MM.1S (cell line): ENCODE data around the gene TFAP2A.

Experiments
- DNase-seq: peaks from one replicate; pipeline ENCODE4 v3.0.0-alpha.2; 2015
- H2AFZ ChIP-seq: fragments of 300-600 bp; sonication (generic); 2 replicates; pipeline ENCODE4 v1.6.0; 2016; ENCODE audit warnings: antibody characterized with exemption, low read length
- H3F3A ChIP-seq: fragments of 300-600 bp; sonication (generic); 2 replicates; pipeline ENCODE4 v1.6.1; 2016; ENCODE audit warnings: mild to moderate bottlenecking, antibody characterized with exemption, low read length, moderate library complexity, mixed read lengths; ENCODE audit not compliant: insufficient read depth
- H3K27ac ChIP-seq: fragments of 300-600 bp; sonication (generic); 2 replicates; pipeline ENCODE4 v1.5.1; 2016; ENCODE audit warnings: mild to moderate bottlenecking, low read length
- H3K27me3 ChIP-seq: fragments of 300-600 bp; sonication (generic); replicated peaks from 2 replicates; pipeline ENCODE4 v1.6.0; 2016; ENCODE audit warnings: low read length; ENCODE audit not compliant: insufficient read depth
- H3K36me3 ChIP-seq: fragments of 300-600 bp; sonication (generic); replicated peaks from 2 replicates; pipeline ENCODE4 v1.6.1; 2016; ENCODE audit warnings: mild to moderate bottlenecking, low read length, mixed read lengths; ENCODE audit not compliant: insufficient read depth
- H3K4me1 ChIP-seq: fragments of 300-600 bp; sonication (generic); 2 replicates; pipeline ENCODE4 v1.6.1; 2016; ENCODE audit warnings: low read length, mixed read lengths
- H3K4me2 ChIP-seq: fragments of 300-600 bp; sonication (generic); 2 replicates; pipeline ENCODE4 v1.6.0; 2016; ENCODE audit warnings: low read depth, low read length
- H3K4me3 ChIP-seq: fragments of 300-600 bp; sonication (generic); 2 replicates; pipeline ENCODE4 v1.5.1; 2016; ENCODE audit warnings: low read length, mixed read lengths
- H3K79me2 ChIP-seq: fragments of 300-600 bp; sonication (generic); 2 replicates; pipeline ENCODE4 v1.6.1; 2016; ENCODE audit warnings: mixed run types, low read length, mixed read lengths
- H3K9ac ChIP-seq: fragments of 300-600 bp; sonication (generic); 2 replicates; pipeline ENCODE4 v1.6.1; 2016; ENCODE audit warnings: low read length, mixed read lengths
- H3K9me2 ChIP-seq: fragments of 300-600 bp; sonication (generic); replicated peaks from 2 replicates; pipeline ENCODE4 v1.6.1; 2016; ENCODE audit warnings: mild to moderate bottlenecking, low read length, mixed read lengths; ENCODE audit not compliant: insufficient read depth
- H3K9me3 ChIP-seq: fragments of 300-600 bp; sonication (generic); replicated peaks from 2 replicates; pipeline ENCODE4 v1.6.1; 2016; ENCODE audit warnings: mild to moderate bottlenecking, low read length, mixed read lengths; ENCODE audit not compliant: insufficient read depth
- H4K20me1 ChIP-seq: fragments of 300-600 bp; sonication (generic); 2 replicates; pipeline ENCODE4 v1.6.1; 2016; ENCODE audit warnings: mild to moderate bottlenecking, low read length, moderate library complexity, mixed read lengths; ENCODE audit not compliant: insufficient read depth
- CTCF ChIP-seq: fragments of 300-600 bp; sonication (generic); IDR thresholded peaks from 2 replicates; pipeline ENCODE4 v1.5.1; 2016; ENCODE audit warnings: antibody characterized with exemption, low read length, mixed read lengths
- EZH2 ChIP-seq: fragments of 300-600 bp; sonication (generic); optimal IDR thresholded peaks from 2 replicates; pipeline ENCODE3; 2017; ENCODE audit warnings: low read depth, mild to moderate bottlenecking, antibody characterized with exemption, low read length, mixed read lengths
- EZH2phosphoT487 ChIP-seq: fragments of 300-600 bp; sonication (generic); IDR thresholded peaks from 2 replicates; pipeline ENCODE4 v1.6.1; 2018; ENCODE audit warnings: antibody characterized with exemption, low read length

Gene TFAP2A

GRCh38 chr6:10403385-10404106, 11.3 kb downstream of the TFAP2A start:
- H3K9ac ChIP-seq, result peak overlapping the region; percentile 68
- H3K4me1 ChIP-seq, result 0 out of 2 replicates have a peak, but pooled peaks cover 8% of the 10 kb centered on the region
- H3F3A ChIP-seq, result peaks cover 6% of the 10 kb centered on the region; the same call in 1 of the 2 replicates
- H3K9me3 ChIP-seq, result no peaks in the 10 kb centered on the region
- no peaks in the 10 kb centered on the region for H3K9me2 ChIP-seq
- H4K20me1 ChIP-seq, result no peaks in the 10 kb centered on the region
- H3K27me3 ChIP-seq, result no peaks in the 10 kb centered on the region
- DNase-seq, result no peak
- H3K27ac ChIP-seq, result peak overlapping the region; percentile 39; the same call in 1 of the 2 replicates
- TF ChIP-seq EZH2 (no peak), CTCF (no peak), EZH2phosphoT487 (no peak)
- peak overlapping the region; percentile 96 for H2AFZ ChIP-seq
- H3K36me3 ChIP-seq, result no peaks in the 10 kb centered on the region
- peak overlapping the region; percentile 92 for H3K4me2 ChIP-seq
- peak overlapping the region; percentile 86 for H3K4me3 ChIP-seq
- H3K79me2 ChIP-seq, result peaks cover 5% of the 10 kb centered on the region

GRCh38 chr6:10402648-10403311, 12.1 kb downstream of the TFAP2A start:
- Histone ChIP-seq H3K27ac (no peak overlapping the region), H2AFZ (0 out of 2 replicates have a peak overlapping the region, but pooled peaks have one; percentile 96), H3K9me2 (no peaks in the 10 kb centered on the region), H4K20me1 (no peaks in the 10 kb centered on the region), H3K79me2 (peaks cover 5% of the 10 kb centered on the region), H3K36me3 (no peaks in the 10 kb centered on the region), H3F3A (peaks cover 6% of the 10 kb centered on the region; the same call in 1 of the 2 replicates), H3K4me3 (no peak overlapping the region), H3K4me1 (0 out of 2 replicates have a peak, but pooled peaks cover 8% of the 10 kb centered on the region), H3K9me3 (no peaks in the 10 kb centered on the region), H3K27me3 (no peaks in the 10 kb centered on the region), H3K4me2 (peak overlapping the region; percentile 92; the same call in 1 of the 2 replicates), H3K9ac (no peak overlapping the region)
- TF ChIP-seq EZH2, result no peak
- TF ChIP-seq EZH2phosphoT487, result no peak
- TF ChIP-seq CTCF, result no peak
- no peak for DNase-seq

- peaks cover 6% of the 10 kb centered on the region; the same call in 1 of the 2 replicates for H3F3A ChIP-seq
- H3K79me2 ChIP-seq, result peaks cover 5% of the 10 kb centered on the region
- no peak for TF ChIP-seq CTCF
- DNase-seq, result no peak
- H4K20me1 ChIP-seq, result no peaks in the 10 kb centered on the region
- no peak overlapping the region for H2AFZ ChIP-seq
- no peak overlapping the region for H3K9ac ChIP-seq
- H3K27ac ChIP-seq, result no peak overlapping the region
- H3K9me3 ChIP-seq, result no peaks in the 10 kb centered on the region
- no peaks in the 10 kb centered on the region for H3K9me2 ChIP-seq
- H3K4me2 ChIP-seq, result no peak overlapping the region
- no peaks in the 10 kb centered on the region for H3K36me3 ChIP-seq
- H3K27me3 ChIP-seq, result no peaks in the 10 kb centered on the region
- H3K4me3 ChIP-seq, result no peak overlapping the region
- 0 out of 2 replicates have a peak, but pooled peaks cover 8% of the 10 kb centered on the region for H3K4me1 ChIP-seq
These were observed 13.1 kb downstream of the TFAP2A start for GRCh38 chr6:10401632-10402223.
